Ovary (tissue), 3 donors: Measurements from ENCODE around the gene ZNF771.

Experiments used
- POLR2A ChIP-seq: fragments of 450-650 bp; IDR thresholded peaks from one replicate; pipeline ENCODE4 v1.6.1; 2017; ENCODE audit warnings: antibody characterized with exemption, mild to moderate bottlenecking, moderate library complexity
- TF ChIP-seq, protein P1 (sequence below), 3 donors: fragments of 450-650 bp in 2 of 3; fragments of 200-600 bp in 1 of 3; IDR thresholded peaks; one replicate each; pipeline versions ENCODE4 v1.5.1 to v1.8.0; 2016 to 2022; ENCODE audit warnings: antibody characterized with exemption in 3 of 3, mild to moderate bottlenecking in 1 of 3
- donor health status: DM: no; HTN: no; CAD: no.

DNA sequence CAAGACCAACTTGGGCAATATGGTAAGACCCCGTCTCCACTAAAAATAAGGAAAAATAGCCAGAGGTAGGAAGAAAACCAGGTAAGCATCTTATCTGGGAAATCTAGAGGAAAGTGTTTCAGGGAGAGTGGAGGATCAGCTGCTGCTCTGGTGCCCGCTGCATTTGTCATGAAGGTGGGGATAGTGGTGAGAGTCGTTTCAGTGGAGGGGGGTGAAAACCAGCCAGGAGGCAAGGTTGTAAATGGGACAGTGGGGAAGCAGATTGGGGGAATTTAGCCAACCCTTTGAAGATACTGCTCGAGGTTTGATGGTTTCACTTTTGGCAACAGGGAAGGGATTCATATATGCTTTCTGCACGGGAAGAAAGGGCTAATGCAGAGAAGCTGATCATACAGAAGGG lies 13.6 kb downstream of the ZNF771 start:
- TF ChIP-seq, protein P1, sequence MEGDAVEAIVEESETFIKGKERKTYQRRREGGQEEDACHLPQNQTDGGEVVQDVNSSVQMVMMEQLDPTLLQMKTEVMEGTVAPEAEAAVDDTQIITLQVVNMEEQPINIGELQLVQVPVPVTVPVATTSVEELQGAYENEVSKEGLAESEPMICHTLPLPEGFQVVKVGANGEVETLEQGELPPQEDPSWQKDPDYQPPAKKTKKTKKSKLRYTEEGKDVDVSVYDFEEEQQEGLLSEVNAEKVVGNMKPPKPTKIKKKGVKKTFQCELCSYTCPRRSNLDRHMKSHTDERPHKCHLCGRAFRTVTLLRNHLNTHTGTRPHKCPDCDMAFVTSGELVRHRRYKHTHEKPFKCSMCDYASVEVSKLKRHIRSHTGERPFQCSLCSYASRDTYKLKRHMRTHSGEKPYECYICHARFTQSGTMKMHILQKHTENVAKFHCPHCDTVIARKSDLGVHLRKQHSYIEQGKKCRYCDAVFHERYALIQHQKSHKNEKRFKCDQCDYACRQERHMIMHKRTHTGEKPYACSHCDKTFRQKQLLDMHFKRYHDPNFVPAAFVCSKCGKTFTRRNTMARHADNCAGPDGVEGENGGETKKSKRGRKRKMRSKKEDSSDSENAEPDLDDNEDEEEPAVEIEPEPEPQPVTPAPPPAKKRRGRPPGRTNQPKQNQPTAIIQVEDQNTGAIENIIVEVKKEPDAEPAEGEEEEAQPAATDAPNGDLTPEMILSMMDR (IDR thresholded peaks at IDR 0.05): no peak
- TF ChIP-seq POLR2A: no peak
